HG03520 (cell line): ENCODE measurements around the gene REG4.

Experiments used
- ATAC-seq: cut with Tn5 transposase; IDR thresholded peaks from one replicate; pipeline ENCODE4 v1.9.1; 2021; ENCODE audit warnings: mild to moderate bottlenecking, moderate library complexity; ENCODE audit not compliant: unreplicated experiment

The REG4 gene

DNA sequence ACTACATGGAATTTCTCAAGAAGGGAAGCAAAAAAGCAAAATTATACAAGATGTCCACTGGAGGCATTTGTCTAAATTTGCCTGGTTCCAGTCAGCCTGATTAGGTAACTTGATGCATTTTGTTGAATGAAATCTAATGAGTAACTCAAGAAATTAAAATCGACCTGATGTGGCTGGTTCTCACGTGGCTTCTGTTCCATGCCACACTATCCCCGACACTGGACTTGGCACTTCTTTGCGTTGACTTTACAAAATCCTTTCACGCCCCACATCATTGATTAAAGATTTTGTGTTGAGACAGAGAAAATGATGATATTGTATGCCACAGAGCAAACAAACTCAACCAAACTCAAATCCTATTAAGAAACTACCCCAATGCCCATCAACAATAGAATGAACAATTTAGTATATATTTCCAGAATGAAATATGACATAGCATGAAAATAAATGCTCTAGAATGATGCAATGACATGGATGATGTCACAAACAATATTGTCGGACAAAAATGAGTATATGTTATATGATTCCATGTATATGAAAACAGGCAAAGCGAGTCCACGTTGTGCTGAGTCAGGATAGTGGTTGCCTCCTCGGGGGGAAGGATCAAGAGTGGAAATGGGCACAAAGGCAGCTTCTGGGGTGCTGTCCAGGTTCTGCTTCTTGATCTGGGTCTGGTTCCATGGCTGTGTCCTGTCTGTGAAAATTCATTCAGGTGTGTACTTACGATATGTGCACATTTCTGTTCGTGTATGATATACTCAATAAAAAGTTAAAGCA, 29.6 kb downstream of the REG4 start:
- no peak for ATAC-seq

GRCh38 chr1:119779869-119780356, 31.3 kb downstream of the REG4 start:
- no peak for ATAC-seq

GRCh38 chr1:119778886-119779560, 32.2 kb downstream of the REG4 start:
- no peak for ATAC-seq

DNA sequence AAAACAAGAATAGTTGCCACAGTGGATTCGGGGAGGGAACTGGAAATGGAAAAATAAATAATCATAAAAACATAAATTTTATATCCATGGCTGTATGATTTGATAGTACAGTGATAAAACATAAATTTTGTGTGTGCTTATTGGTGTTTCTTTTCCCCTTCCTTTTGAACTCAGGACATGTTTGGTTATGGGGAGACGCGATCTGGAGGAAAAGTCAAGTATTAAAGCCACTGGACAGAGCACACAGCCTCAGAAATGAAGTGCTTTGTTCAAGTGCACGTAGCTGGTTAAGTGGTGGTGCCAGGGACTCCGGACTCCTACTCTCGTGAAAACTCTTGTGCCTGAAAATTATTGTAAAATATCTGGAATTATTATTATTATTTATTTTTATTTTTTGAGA, 32.9 kb downstream of the REG4 start:
- no peak for ATAC-seq

DNA sequence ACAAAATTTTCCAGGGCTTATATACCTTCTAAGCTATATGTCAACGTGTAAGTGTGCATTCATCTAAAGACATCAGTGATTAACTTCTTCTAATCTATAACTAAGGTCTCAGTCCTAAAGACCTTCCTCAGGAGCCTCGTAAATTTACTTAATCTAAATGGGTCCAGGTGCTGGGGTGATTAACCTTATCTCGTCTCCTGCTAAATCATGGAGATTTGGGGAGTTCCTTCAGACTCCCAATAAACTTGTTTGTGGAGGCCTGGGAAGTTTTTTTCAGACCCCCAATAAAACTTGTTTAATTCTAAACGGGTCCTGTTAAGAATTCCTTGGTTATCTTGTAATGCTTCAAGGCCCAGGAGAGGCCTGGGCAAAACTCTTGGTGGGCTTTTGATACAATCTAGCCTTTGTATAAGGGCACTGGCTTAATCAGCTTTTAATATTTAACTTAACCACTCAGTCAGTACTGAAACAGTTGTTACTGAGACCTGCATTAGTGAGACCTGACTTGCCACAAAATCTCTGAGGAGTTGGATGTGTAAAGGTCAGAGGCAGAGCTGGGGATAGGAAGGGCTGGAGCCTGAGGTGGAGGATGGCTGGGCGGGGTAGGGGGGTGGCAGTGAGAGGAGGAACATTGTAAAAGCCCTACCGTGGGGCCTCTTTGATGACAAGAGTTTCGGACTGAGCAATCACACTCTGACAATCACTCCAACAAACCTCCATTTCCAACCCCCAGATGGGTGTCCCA, 36.3 kb downstream of the REG4 start:
- no peak for ATAC-seq

DNA sequence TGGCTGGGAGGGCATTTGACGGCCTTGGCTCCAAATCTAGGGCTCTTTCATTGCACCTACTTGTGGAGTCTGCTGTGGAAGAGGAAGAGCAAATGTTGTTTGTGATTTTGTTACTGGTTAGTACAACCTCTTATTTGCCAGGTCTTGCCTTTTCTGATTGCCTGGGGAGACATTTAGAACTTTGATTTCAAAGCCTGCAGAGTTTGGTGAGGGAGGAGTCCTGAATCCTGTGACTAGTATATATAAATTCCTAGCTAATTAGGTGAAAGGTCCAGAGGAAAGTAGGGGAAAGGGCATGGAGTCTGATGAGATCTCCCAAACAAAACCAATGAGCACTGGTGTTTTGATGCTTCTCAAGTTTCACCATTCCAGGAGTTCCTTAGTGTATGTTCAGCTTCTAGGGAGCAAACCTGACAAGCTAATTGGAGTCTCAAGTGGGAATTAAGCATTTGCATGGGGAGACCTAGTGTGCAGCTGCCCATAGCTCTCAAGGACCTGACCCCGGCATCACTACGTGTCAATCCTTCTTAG, 37.5 kb downstream of the REG4 start:
- no peak for ATAC-seq

- ATAC-seq: no peak
Measured at GRCh38 chr1:119772298-119772697, 39.0 kb downstream of the REG4 start.

GRCh38 chr1:119771770-119772169, 39.5 kb downstream of the REG4 start:
- ATAC-seq: no peak

DNA sequence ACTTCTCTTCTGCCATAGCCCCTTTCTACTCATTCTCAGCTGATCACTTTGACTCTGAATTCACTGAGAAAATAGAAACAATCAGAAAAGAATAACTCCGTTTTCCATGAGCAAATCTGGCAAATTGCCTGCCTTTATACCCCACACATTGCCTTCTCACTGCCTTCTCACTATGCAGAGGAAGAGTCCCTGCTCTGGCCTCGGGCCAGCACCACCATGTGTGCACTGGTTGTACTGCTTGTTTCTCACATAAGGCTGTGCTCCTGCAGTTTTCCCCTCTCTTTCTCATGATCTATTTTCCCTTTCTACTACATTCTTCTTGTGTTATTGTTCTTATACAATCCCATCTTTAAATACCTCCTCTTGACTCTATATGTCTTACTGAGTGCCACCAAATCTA, 40.2 kb downstream of the REG4 start:
- ATAC-seq: no peak

DNA sequence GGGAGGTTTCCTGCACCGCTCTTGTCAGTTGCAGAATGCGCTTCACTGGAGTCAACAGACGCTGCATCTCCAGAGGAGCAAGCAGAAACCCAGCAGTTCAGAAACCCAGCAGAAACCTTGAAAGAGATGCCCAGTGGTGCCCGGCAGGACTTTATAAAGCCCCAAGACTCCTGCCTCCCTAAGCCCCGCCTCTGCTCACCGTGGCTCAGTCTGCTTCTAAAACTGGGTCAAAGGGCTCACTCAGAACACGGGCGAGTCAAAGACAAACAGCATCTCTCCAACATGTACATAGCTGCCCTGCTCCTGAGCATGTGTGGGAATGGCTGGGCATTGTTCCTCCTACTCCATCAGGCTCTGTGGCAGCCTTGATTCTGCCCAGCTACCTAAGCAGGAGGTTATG, 42.5 kb downstream of the REG4 start, which contains the start of gene HMGCS2:
HMGCS2 (minus strand) TSS at position 128 of the 400 bp plus-strand sequence; CDS start at position 67, 61 bp downstream.
- no peak for ATAC-seq

DNA sequence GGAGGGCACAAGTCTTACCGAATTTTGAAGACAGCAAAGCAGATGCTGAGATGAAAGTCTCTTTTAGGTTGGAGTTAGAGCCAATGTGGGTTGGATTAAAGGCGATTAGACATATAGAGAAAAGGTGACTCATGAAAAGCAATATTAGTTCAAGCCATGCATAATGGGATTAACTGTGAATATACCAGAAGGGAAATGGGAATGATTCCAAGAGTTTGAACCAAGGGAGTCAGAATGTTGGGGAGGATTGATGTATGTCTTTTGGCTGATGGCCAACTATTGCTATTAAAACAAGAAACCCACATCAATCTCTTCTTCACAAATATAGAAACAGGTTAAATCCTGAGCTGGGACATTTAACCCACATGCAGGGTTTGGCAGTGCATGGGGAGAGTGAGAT, 43.8 kb downstream of the REG4 start:
- no peak for ATAC-seq

DNA sequence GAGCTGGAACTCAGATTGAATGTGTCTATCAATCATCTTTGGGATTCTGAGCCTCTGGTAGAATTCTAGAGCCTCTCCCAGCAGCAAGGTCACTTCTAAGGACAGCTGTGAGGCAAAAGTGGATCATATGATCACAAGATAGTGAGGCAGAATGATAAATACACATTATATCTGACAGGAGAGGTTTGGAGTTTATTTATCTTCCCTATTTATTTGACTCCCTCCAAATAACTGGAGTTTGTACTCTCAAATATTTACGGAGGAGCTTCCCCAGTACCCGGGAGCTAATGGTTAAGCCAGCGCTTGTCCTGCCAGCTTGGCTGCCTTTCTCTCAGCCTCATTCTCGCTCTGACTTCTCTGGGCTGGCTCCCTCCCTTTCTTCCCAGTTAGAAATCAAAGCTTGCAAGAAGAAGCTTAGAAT, 44.9 kb downstream of the REG4 start:
- no peak for ATAC-seq

DNA sequence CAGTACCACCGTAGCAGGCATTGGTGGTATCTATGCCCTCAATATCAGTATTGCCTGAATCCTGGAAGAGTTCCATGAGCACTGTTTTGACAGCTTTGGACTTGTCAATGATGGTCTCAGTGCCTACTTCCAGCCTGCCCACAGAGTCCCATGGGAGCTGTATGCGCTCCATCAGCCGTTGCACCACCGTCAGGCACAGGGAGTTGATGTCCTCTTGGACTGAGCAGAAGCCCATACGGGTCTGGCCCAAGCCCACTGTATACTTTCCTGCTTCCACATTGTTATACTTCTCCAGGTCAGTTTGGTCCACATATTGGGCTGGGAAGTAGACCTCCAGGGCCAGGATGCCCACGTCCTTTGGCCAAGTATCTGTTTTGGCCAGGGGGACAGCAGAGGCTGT, 47.0 kb downstream of the REG4 start:
- ATAC-seq: no peak

- ATAC-seq: no peak
Measured at GRCh38 chr1:119762953-119763352, 48.3 kb downstream of the REG4 start.

DNA sequence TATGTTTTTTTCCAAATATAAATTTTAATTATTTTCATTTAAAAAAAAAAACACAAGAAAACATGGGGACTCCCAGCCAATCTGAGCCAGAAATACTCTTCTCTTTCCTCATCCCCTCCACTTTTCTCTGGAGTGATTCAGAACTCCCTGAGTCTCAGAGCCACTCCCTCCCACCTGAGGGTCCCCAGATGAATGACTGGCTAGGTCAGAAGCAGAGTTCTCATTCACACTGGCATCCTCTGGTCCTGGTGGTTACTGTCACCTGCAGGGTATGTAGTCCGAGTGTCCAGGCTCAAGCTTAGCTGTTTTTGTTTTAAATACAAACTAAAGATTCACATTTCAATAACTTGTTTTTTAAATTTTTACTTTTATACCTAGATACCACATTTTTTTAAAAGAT, 48.9 kb downstream of the REG4 start:
- ATAC-seq: no peak

GRCh38 chr1:119758584-119758983, 52.7 kb downstream of the REG4 start:
- no peak for ATAC-seq

- ATAC-seq: no peak
Measured at GRCh38 chr1:119752592-119752991, 58.7 kb downstream of the REG4 start.

- no peak for ATAC-seq
Measured at GRCh38 chr1:119748040-119748439, 63.2 kb downstream of the REG4 start.

GRCh38 chr1:119747451-119747850, 63.8 kb downstream of the REG4 start:
- ATAC-seq: no peak

GRCh38 chr1:119745034-119745433, 66.2 kb downstream of the REG4 start:
- ATAC-seq: no peak

DNA sequence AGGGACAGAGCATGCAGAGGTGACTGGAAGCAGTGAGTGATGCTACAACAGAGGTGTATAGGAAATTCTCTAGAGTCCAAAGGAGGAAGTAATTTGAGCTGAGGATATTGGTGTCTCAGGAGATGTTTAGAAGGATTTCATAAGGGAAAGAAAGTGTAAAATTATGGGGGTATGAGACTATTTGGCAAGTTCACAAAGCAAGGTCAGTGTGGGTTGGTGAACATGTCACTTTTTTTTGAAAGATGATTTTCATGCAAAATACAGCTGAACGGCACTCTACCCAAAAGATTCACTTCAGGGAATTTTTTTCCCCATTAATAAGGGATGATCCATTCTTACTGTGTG, 66.7 kb downstream of the REG4 start:
- ATAC-seq: no peak
